Lower leg skin (tissue), 4 donors: Measurements from ENCODE around the gene HNRNPC. TPM values are rescaled to one million over a fixed set of nuclear protein-coding genes. Genes with fewer than 3 reads are reported as not detected.

Source experiments
- DNase-seq, 2 donors: peaks; one replicate each; pipeline ENCODE4 v3.0.0-alpha.2; 2019; ENCODE audit warnings: low spot score in 2 of 2
- H3K4me3 ChIP-seq: fragments of 200-600 bp; sonication (generic); 2 replicates; pipeline ENCODE4 v1.5.1; 2017; ENCODE audit warnings: mild to moderate bottlenecking, low read depth; ENCODE audit not compliant: poor library complexity, severe bottlenecking
- POLR2A ChIP-seq, 2 donors: fragments of 450-650 bp; IDR thresholded peaks; one replicate each; pipeline ENCODE4 v1.6.1; 2016 to 2017; ENCODE audit warnings: antibody characterized with exemption in 2 of 2, mild to moderate bottlenecking in 1 of 2, moderate library complexity in 1 of 2
- WGBS, 2 donors: methylation state at CpG; one replicate each; pipeline ENCODE4 v1.1.5; 2018; 5-methylcytosine and 5-hydroxymethylcytosine counted together
- intact Hi-C: fragments of 100-400 bp; cut with DNase I; formaldehyde crosslinking; loops from one replicate; pipeline ENCODE4 v1.15.0; 2023; ENCODE audit warnings: low total_unique reads
- total RNA-seq, 4 donors: library from RNA; depleted of rRNA; stranded (reverse); fragments of >200 nt; gene quantifications; one replicate each; pipeline ENCODE4 v1.1.0, GENCODE V29; 2016
- TF ChIP-seq, protein P1 (sequence below), 3 donors: fragments of 450-650 bp; IDR thresholded peaks; one replicate each; pipeline ENCODE4 v1.5.1; 2016; ENCODE audit warnings: antibody characterized with exemption in 3 of 3, mild to moderate bottlenecking in 3 of 3, moderate library complexity in 2 of 3

HNRNPC gene
- total RNA-seq, 4 donors from 2014 or later: 312 to 425 (median 376) TPM

DNA sequence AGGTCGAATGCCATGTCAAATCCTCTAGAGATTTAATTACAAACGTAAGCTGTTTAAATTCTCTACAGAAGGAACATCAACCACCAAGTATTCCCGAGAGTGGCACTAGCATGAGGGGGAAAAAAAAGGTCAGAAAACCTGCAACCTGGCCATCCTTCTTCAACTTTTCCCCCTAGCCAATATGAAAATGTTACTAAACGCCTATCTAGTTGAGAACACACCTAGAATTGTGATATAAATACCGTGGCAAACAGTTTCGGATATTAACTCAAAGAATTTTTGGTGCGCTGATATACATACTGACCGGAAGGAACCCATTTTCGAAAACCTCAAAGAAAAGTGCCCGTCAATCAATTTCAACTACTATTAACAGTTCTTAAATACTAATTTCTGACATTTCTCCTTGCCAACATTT lies 1.8 kb downstream of the HNRNPC start:
- no peak overlapping the region for H3K4me3 ChIP-seq
- no peak for TF ChIP-seq POLR2A (IDR thresholded peaks at IDR 0.05)
- 2 to 4% methylated on average over 10 of the region's 10 CpGs for WGBS, 2 donors
- DNase-seq: no peak
- intact Hi-C loops: no loop called here

DNA sequence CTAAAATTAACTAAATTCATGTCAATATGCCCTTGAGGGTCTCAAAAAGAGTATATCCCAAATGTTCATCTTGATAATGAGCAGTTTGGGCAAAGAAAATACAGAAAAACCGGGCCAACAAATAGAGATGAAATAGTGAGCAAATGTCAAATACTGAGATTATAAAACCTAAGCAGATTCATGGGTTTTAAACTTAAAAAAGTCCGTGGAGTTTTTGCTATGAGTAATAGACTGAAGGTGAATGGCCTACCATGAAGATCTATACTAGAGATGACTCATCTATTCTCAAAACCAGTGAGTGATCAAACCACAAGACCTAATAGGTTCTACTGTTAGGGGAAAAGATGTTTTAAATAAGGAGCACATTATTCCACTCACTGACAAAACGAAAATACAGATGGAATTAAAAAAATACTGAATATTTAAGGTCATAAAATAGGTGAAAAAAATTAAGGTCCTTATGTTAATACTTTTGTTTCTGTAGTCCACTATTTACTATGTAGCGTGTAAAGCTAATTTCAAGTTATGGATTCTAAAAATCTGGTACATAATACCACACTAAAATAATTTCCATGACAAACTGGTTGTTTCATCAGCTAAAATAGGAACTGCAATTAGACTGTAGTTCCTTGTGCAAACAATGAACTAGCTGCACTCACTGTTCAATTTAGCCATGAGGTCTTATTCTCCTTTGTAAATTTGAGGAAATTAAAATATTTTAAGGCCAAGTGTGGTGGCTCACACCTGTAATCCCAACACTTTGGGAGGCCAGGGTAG lies 5.0 kb downstream of the HNRNPC start:
- no peak for DNase-seq
- WGBS, 2 donors: 40% methylated on average over 4 of the region's 4 CpGs
- intact Hi-C loops: no loop called here
- TF ChIP-seq, protein P1, sequence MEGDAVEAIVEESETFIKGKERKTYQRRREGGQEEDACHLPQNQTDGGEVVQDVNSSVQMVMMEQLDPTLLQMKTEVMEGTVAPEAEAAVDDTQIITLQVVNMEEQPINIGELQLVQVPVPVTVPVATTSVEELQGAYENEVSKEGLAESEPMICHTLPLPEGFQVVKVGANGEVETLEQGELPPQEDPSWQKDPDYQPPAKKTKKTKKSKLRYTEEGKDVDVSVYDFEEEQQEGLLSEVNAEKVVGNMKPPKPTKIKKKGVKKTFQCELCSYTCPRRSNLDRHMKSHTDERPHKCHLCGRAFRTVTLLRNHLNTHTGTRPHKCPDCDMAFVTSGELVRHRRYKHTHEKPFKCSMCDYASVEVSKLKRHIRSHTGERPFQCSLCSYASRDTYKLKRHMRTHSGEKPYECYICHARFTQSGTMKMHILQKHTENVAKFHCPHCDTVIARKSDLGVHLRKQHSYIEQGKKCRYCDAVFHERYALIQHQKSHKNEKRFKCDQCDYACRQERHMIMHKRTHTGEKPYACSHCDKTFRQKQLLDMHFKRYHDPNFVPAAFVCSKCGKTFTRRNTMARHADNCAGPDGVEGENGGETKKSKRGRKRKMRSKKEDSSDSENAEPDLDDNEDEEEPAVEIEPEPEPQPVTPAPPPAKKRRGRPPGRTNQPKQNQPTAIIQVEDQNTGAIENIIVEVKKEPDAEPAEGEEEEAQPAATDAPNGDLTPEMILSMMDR (IDR thresholded peaks at IDR 0.05): no peak
- TF ChIP-seq POLR2A (IDR thresholded peaks at IDR 0.05): no peak
- H3K4me3 ChIP-seq: no peak overlapping the region

DNA sequence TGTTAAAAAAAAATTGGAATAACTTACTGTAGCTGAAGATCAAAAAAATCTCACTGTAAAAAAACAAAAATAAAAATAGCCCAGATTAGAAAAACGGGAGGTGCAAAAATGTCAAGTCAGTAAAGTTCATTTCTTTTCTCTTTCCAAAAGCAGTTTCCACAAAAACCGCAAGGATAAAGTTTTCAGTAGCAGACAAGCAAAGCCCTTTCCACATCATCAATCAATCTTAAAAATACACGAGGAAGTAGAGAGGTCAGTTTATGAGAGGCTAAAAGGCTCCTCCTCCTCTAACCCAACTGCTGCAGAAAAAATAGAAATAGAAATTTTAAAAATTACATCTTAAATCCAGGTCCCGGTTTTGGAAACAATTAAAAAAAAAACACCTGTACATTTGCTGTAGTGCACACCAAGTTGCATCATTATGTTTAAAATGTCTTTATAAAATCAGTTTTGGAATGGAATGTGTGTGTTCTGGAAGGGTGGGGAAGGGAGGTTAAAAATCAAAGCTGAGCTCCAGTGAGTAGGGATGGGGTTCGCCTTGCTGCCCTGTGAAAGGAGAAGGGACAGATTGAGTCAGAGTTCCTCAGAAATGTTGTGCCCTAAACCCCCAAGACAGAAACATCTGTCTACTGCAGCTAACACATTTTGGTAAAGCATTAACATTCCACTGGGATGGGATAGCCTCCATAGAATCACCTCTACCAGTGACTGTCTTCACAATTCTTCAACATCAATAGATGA lies 5.8 kb downstream of the HNRNPC start:
- H3K4me3 ChIP-seq: no peak overlapping the region
- 23 to 26% methylated on average over 5 of the region's 5 CpGs for WGBS, 2 donors
- DNase-seq: no peak
- TF ChIP-seq, protein P1 (IDR thresholded peaks at IDR 0.05): no peak
- TF ChIP-seq POLR2A (IDR thresholded peaks at IDR 0.05): no peak
- intact Hi-C loops: no loop called here

DNA sequence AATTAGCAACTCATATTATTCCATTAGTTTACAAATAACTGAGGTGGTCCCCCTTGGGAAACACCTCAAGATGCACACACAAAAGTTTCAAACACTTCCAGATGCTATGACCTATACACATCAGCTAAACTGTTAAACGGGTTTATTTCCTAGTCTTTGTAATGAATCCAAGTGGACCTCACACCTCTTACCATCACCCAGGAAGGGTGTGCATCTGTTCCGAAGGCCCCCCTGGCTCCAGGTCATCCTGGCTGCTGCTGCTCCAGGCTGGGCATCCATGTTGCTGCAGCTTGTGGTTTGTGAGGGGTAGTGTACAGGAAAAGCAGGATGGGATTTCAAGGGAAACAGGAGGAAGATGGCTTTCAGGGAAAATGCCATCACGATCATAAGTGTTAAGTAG lies 6.8 kb downstream of the HNRNPC start:
- TF ChIP-seq POLR2A (IDR thresholded peaks at IDR 0.05): no peak
- TF ChIP-seq, protein P1 (IDR thresholded peaks at IDR 0.05): no peak
- DNase-seq: no peak
- intact Hi-C loops: no loop called here
- whole genome bisulfite sequencing, 2 donors: 51 to 62% methylated on average over 3 of the region's 3 CpGs
- H3K4me3 ChIP-seq: no peak overlapping the region

DNA sequence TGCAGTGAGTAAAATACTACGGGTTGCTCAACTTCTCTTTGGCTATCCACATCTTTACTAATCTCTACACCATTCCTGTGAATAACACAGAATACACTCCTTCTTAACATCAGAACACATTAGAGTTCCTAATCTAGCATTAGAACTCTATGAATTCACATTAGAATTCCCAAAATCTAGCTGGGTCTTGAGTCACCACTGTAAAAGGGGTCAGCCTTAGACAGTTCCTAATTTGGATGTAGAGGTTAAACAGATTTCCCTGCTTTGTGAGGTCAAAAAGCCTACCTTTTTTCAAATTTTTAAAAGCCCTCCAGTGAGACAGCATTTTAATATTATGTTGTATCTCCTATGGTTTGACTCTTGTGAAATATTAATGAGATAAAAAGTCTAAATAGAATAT lies 7.4 kb downstream of the HNRNPC start:
- whole genome bisulfite sequencing, 2 donors: 68 to 73% methylated on average over 1 of the region's 1 CpG
- intact Hi-C loops: no loop called here
- TF ChIP-seq, protein P1 (IDR thresholded peaks at IDR 0.05): no peak
- TF ChIP-seq POLR2A (IDR thresholded peaks at IDR 0.05): no peak
- DNase-seq: no peak
- H3K4me3 ChIP-seq: no peak overlapping the region
